ENCODE data around the gene DCPS. TPM values are rescaled to one million over a fixed set of nuclear protein-coding genes. Genes with fewer than 3 reads are reported as not detected.
"Not testable (repeated sequence)": the region's sequence is repeated elsewhere in the genome, so short reads cannot be mapped to it uniquely, and the experiment has no call there.

Gene DCPS
- total RNA-seq, 1 experiment from 2014 or later, result 31.2 TPM

DNA sequence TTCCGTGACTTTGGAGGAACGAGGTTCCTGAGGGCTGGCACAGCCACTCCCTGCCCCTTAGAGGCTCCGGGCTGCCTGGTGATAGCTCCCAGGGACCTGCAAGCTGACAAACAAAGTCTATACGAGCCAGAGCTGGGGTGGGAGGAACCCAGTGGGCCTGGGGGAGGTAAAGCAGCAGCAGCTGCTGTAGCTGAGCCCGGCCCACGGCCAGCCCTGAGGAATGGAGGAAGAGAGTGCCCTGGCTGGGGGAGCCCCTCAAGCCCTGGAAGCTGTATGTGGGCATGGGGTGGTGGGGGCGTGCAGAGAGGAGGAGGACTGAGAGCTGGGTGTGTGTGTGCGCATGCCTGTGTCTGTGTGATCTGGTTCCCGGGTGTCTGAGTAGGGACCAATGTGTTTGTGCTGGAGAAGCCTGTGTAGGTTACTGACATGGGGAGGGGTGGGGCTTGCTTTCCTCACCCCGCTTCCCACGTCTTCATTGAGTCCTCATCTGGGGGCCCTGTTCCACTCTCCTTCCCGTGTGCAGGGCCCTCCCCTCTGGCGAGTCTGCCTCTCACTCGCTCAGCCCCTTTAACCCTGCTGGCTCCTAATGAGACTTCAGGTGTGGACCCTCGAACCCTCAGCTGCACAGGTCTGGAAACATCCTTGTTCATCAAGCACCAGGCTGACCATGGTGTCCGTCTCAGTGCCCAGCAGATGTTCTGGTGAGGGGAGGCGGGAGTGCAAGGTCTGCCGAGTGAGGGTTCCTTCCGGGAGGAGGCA lies 62.4 kb downstream of the DCPS start:
- H3K4me1 ChIP-seq (ENCODE audit: insufficient read depth, low read length, poor library complexity, severe bottlenecking), result peaks cover 13% of the 10 kb centered on the region
- ChIA-PET POLR2A (ENCODE audit: low non-redundant PET) (no interaction called here), CTCF (no interaction called here)
- no peaks in the 10 kb centered on the region for H3K27me3 ChIP-seq (replicated peaks; ENCODE audit: insufficient read depth, low read depth, low read length, poor library complexity)
- intact Hi-C loops (cut with micrococcal nuclease; ENCODE audit: unreplicated experiment), result no loop called here
- H3K9me3 ChIP-seq (ENCODE audit: low read depth, low read length, poor library complexity, severe bottlenecking), result no peaks in the 10 kb centered on the region
- H3K36me3 ChIP-seq (ENCODE audit: insufficient read depth, low read length, poor library complexity, severe bottlenecking), result no peaks in the 10 kb centered on the region
- no peak overlapping the region for H3K4me3 ChIP-seq (ENCODE audit: low read depth, low read length, poor library complexity, severe bottlenecking)
- no TSS peak for BruUV-seq (replicated peaks)
- H3K27ac ChIP-seq (ENCODE audit: low read depth, low read length, poor library complexity, severe bottlenecking), result no peak overlapping the region
- no peak for DNase-seq (ENCODE audit: low spot score)
- TF ChIP-seq CTCF (conservative IDR thresholded peaks at IDR 0.05; ENCODE audit: low read depth, low read length) (no peak), EZH2 (IDR thresholded peaks at IDR 0.05; ENCODE audit: borderline replicate concordance, low read depth, low read length, poor library complexity, severe bottlenecking) (no peak)

GRCh38 chr11:126366823-126367654 lies 63.2 kb downstream of the DCPS start:
- peak; percentile 46 for TF ChIP-seq CTCF (conservative IDR thresholded peaks at IDR 0.05; ENCODE audit: low read depth, low read length)
- CTCF ChIA-PET; H3K27me3 ChIP-seq (replicated peaks; ENCODE audit: insufficient read depth, low read depth, low read length, poor library complexity); BruUV-seq (replicated peaks); H3K9me3 ChIP-seq (ENCODE audit: low read depth, low read length, poor library complexity, severe bottlenecking); H3K27ac ChIP-seq (ENCODE audit: low read depth, low read length, poor library complexity, severe bottlenecking); POLR2A ChIA-PET (ENCODE audit: low non-redundant PET); DNase-seq (ENCODE audit: low spot score); intact Hi-C loops (cut with micrococcal nuclease; ENCODE audit: unreplicated experiment); H3K36me3 ChIP-seq (ENCODE audit: insufficient read depth, low read length, poor library complexity, severe bottlenecking); H3K4me3 ChIP-seq (ENCODE audit: low read depth, low read length, poor library complexity, severe bottlenecking): not testable (repeated sequence)
- peaks cover 13% of the 10 kb centered on the region for H3K4me1 ChIP-seq (ENCODE audit: insufficient read depth, low read length, poor library complexity, severe bottlenecking)

GRCh38 chr11:126367806-126368205 lies 63.9 kb downstream of the DCPS start:
- DNase-seq (ENCODE audit: low spot score), result not testable (repeated sequence)

DNA sequence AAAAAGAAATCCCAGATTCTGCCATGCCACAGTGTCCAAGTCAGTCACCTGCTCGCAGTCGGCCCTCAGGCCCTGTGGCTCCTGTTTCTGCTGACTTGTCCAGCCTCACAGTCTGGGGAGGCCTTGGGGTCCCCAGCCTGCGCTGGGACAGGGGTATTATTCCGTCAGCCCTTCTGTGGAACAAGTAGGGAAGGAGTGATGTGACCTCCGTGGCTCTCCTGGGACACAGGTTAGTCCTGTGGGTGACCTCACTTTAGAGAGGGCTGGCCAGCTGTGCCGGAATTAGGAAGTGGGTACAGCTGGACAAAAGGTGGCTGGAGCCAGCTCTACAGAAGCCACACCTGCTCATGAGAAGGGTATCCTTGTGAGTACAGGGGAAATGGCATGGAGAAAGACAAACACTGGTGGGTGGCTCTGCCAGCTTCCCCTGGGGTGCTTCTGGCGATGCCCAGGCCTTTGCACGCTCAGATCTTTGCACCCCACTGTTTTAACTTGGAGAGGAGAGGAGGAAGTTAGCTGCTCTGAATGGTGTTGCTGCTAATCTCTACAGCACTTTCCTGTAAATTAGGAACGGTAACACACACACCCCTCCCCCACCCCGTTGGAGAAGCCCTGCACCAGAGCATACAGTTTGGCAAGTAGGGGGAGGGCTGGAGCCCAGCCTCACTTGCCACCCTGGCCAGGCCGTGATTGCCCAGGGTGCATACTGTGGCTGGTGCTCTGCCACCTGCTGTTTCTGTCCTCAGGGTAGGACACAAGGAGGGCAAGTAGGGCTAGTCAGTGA lies 64.7 kb downstream of the DCPS start:
- intact Hi-C loops (cut with micrococcal nuclease; ENCODE audit: unreplicated experiment); H3K27me3 ChIP-seq (replicated peaks; ENCODE audit: insufficient read depth, low read depth, low read length, poor library complexity); H3K4me3 ChIP-seq (ENCODE audit: low read depth, low read length, poor library complexity, severe bottlenecking); BruUV-seq (replicated peaks); H3K27ac ChIP-seq (ENCODE audit: low read depth, low read length, poor library complexity, severe bottlenecking); H3K9me3 ChIP-seq (ENCODE audit: low read depth, low read length, poor library complexity, severe bottlenecking); H3K36me3 ChIP-seq (ENCODE audit: insufficient read depth, low read length, poor library complexity, severe bottlenecking); CTCF ChIA-PET: not testable (repeated sequence)
- peak; percentile 32 for DNase-seq (ENCODE audit: low spot score)
- peaks cover 13% of the 10 kb centered on the region for H3K4me1 ChIP-seq (ENCODE audit: insufficient read depth, low read length, poor library complexity, severe bottlenecking)
- POLR2A ChIA-PET (ENCODE audit: low non-redundant PET), result interaction anchor here (0.6 kb wide), 1 partner anchor 10 kb away, joined by 13 read pairs; no protein-coding TSS in a partner anchor

More at GRCh38 chr11:126367806-126368205, 63.9 kb downstream of the DCPS start:
- intact Hi-C loops (cut with micrococcal nuclease; ENCODE audit: unreplicated experiment); H3K4me3 ChIP-seq (ENCODE audit: low read depth, low read length, poor library complexity, severe bottlenecking); POLR2A ChIA-PET (ENCODE audit: low non-redundant PET); H3K36me3 ChIP-seq (ENCODE audit: insufficient read depth, low read length, poor library complexity, severe bottlenecking); CTCF ChIA-PET; H3K9me3 ChIP-seq (ENCODE audit: low read depth, low read length, poor library complexity, severe bottlenecking); H3K27ac ChIP-seq (ENCODE audit: low read depth, low read length, poor library complexity, severe bottlenecking); BruUV-seq (replicated peaks); H3K27me3 ChIP-seq (replicated peaks; ENCODE audit: insufficient read depth, low read depth, low read length, poor library complexity): not testable (repeated sequence)
- H3K4me1 ChIP-seq (ENCODE audit: insufficient read depth, low read length, poor library complexity, severe bottlenecking), result peaks cover 13% of the 10 kb centered on the region
